IMR-90 (cell line): ENCODE measurements around the gene COMMD1. TPM values are rescaled to one million over a fixed set of nuclear protein-coding genes. Genes with fewer than 3 reads are reported as not detected.

ENCODE experiments used
- ATAC-seq: fragments of 200-7000 bp; cut with Tn5 transposase; 2 replicates; pipeline ENCODE4 v1.9.1; 2020; ENCODE audit warnings: low read depth, mild to moderate bottlenecking, moderate library complexity
- BruUV-seq: library from RNA; stranded (reverse); fragments of 400-500 nt; replicated peaks from 2 replicates; lab custom pipeline; 2021; lab: Mats Ljungman, UMichigan
- CTCF ChIA-PET: fragments of 300-600 bp; formaldehyde crosslinking; extraction: SDS; loops from one replicate; lab custom pipeline; 2021; ENCODE audit warnings: antibody characterized with exemption; lab: Yijun Ruan, JAX
- POLR2A ChIA-PET: fragments of 300-600 bp; sonication (Branson Sonifier 250); formaldehyde crosslinking; loops from one replicate; lab custom pipeline; 2022; ENCODE audit warnings: antibody characterized with exemption; ENCODE audit not compliant: unreplicated experiment; lab: Charles Lee
- DNase-seq: peaks from one replicate; pipeline ENCODE4 v3.0.0; 2013
- H2AFZ ChIP-seq: replicated peaks from 2 replicates; pipeline ENCODE3; 2013; ENCODE audit warnings: low read length, mild to moderate bottlenecking; ENCODE audit not compliant: poor library complexity
- H2AK5ac ChIP-seq: 2 replicates; pipeline ENCODE4 v1.6.1; 2013; ENCODE audit warnings: low read depth, low read length, inconsistent platforms
- H2AK9ac ChIP-seq: replicated peaks from 2 replicates; pipeline ENCODE3; 2013; ENCODE audit warnings: mild to moderate bottlenecking, low read depth, low read length, moderate library complexity; ENCODE audit not compliant: poor library complexity
- H2BK120ac ChIP-seq: 2 replicates; pipeline ENCODE4 v1.6.1; 2013; ENCODE audit warnings: low read depth, low read length, inconsistent platforms
- H2BK15ac ChIP-seq: 3 replicates; pipeline ENCODE4 v1.6.1; 2013; ENCODE audit warnings: low read depth, low read length, inconsistent platforms
- H2BK20ac ChIP-seq: 2 replicates; pipeline ENCODE4 v1.6.1; 2013; ENCODE audit warnings: low read depth, mild to moderate bottlenecking, inconsistent platforms, low read length, moderate library complexity
- H2BK5ac ChIP-seq: 2 replicates; pipeline ENCODE4 v1.6.1; 2013; ENCODE audit warnings: mild to moderate bottlenecking, low read depth, low read length, inconsistent platforms; ENCODE audit not compliant: poor library complexity, severe bottlenecking
- H3K14ac ChIP-seq: replicated peaks from 2 replicates; pipeline ENCODE4 v1.6.1; 2013; ENCODE audit warnings: low read depth, low read length, inconsistent platforms
- H3K18ac ChIP-seq: 2 replicates; pipeline ENCODE4 v1.6.1; 2013; ENCODE audit warnings: low read depth, low read length, control low read depth
- H3K23ac ChIP-seq: 2 replicates; pipeline ENCODE4 v1.6.1; 2013; ENCODE audit warnings: low read depth, low read length, inconsistent platforms
- H3K27ac ChIP-seq: 2 replicates; pipeline ENCODE4 v1.5.1; 2013; ENCODE audit warnings: mild to moderate bottlenecking, control low read depth, low read length; ENCODE audit not compliant: insufficient read depth
- H3K27me3 ChIP-seq: 2 replicates; pipeline ENCODE4 v1.6.1; 2013; ENCODE audit warnings: low read length; ENCODE audit not compliant: control insufficient read depth, insufficient read depth
- H3K36me3 ChIP-seq: 2 replicates; pipeline ENCODE4 v1.6.1; 2013; ENCODE audit warnings: low read length, mixed read lengths; ENCODE audit not compliant: control insufficient read depth, insufficient read depth
- H3K4ac ChIP-seq: 2 replicates; pipeline ENCODE4 v1.6.1; 2013; ENCODE audit warnings: low read depth, low read length, inconsistent platforms
- H3K4me1 ChIP-seq: 2 replicates; pipeline ENCODE4 v1.6.1; 2013; ENCODE audit warnings: low read length, mixed read lengths; ENCODE audit not compliant: control insufficient read depth, insufficient read depth
- H3K4me2 ChIP-seq: 2 replicates; pipeline ENCODE4 v1.6.1; 2013; ENCODE audit warnings: low read depth, mild to moderate bottlenecking, control low read depth, low read length, moderate library complexity
- H3K4me3 ChIP-seq: 2 replicates; pipeline ENCODE4 v1.5.1; 2013; ENCODE audit warnings: low read depth, mild to moderate bottlenecking, control low read depth, low read length, moderate library complexity; ENCODE audit not compliant: insufficient read depth
- H3K56ac ChIP-seq: 2 replicates; pipeline ENCODE4 v1.6.1; 2013; ENCODE audit warnings: low read length, inconsistent platforms; ENCODE audit not compliant: insufficient read depth; ENCODE audit errors: extremely low read depth
- H3K79me1 ChIP-seq, 2 experiments: 2 replicates each; pipeline ENCODE4 v1.6.1; 2013; ENCODE audit warnings: low read length in 2 of 2, inconsistent platforms in 1 of 2, low read depth in 1 of 2
- H3K9ac ChIP-seq: 2 replicates; pipeline ENCODE4 v1.6.1; 2013; ENCODE audit warnings: low read depth, low read length, control low read depth
- H3K9me1 ChIP-seq: 2 replicates; pipeline ENCODE4 v1.6.1; 2013; ENCODE audit warnings: low read length, inconsistent platforms; ENCODE audit not compliant: insufficient read depth
- H3K9me3 ChIP-seq: 2 replicates; pipeline ENCODE4 v1.6.1; 2013; ENCODE audit warnings: low read length; ENCODE audit not compliant: control insufficient read depth, insufficient read depth
- H4K20me1 ChIP-seq: 2 replicates; pipeline ENCODE4 v1.6.1; 2013; ENCODE audit warnings: low read length, inconsistent platforms; ENCODE audit not compliant: insufficient read depth
- H4K5ac ChIP-seq: 2 replicates; pipeline ENCODE4 v1.6.1; 2013; ENCODE audit warnings: mild to moderate bottlenecking, low read depth, low read length, control low read depth
- H4K8ac ChIP-seq, 2 experiments: 2 replicates each; pipeline ENCODE4 v1.6.1; 2013; ENCODE audit warnings: low read depth in 2 of 2, low read length in 2 of 2, control low read depth in 1 of 2, inconsistent platforms in 1 of 2
- H4K91ac ChIP-seq: 2 replicates; pipeline ENCODE4 v1.6.1; 2013; ENCODE audit warnings: low read depth, low read length, inconsistent platforms; ENCODE audit not compliant: insufficient read depth
- CEBPB ChIP-seq: IDR thresholded peaks from 2 replicates; pipeline ENCODE4 v1.6.1; 2012; ENCODE audit warnings: low read depth, low read length, improper control_type of control experiment
- FOS ChIP-seq: fragments of 150-350 bp; IDR thresholded peaks from 2 replicates; pipeline ENCODE4 v1.6.1; 2016; ENCODE audit warnings: low read depth, low read length
- MAFK ChIP-seq: IDR thresholded peaks from 2 replicates; pipeline ENCODE4 v1.6.1; 2012; ENCODE audit warnings: low read depth, low read length, improper control_type of control experiment
- MAZ ChIP-seq: IDR thresholded peaks from 2 replicates; pipeline ENCODE4 v1.6.1; 2012; ENCODE audit warnings: low read depth, mild to moderate bottlenecking, low read length, improper control_type of control experiment, moderate library complexity, borderline replicate concordance
- MXI1 ChIP-seq: IDR thresholded peaks from 2 replicates; pipeline ENCODE4 v1.6.1; 2012; ENCODE audit warnings: low read depth, mild to moderate bottlenecking, low read length, moderate library complexity, borderline replicate concordance
- NFE2L2 ChIP-seq: fragments of 150-350 bp; IDR thresholded peaks from 2 replicates; pipeline ENCODE4 v1.6.1; 2016; ENCODE audit warnings: low read depth, mild to moderate bottlenecking, low read length
- POLR2A ChIP-seq: IDR thresholded peaks from 2 replicates; pipeline ENCODE4 v1.6.1; 2012; ENCODE audit warnings: mild to moderate bottlenecking, low read depth, low read length
- RAD21 ChIP-seq: IDR thresholded peaks from 2 replicates; pipeline ENCODE4 v1.6.1; 2012; ENCODE audit warnings: low read length, improper control_type of control experiment
- RCOR1 ChIP-seq: IDR thresholded peaks from 2 replicates; pipeline ENCODE4 v1.6.1; 2012; ENCODE audit warnings: mild to moderate bottlenecking, low read length, improper control_type of control experiment; ENCODE audit not compliant: insufficient replicate concordance
- RFX5 ChIP-seq: IDR thresholded peaks from 2 replicates; pipeline ENCODE4 v1.8.0; 2012; ENCODE audit warnings: low read depth, mild to moderate bottlenecking, low read length, moderate library complexity
- SMC3 ChIP-seq: fragments of 150-350 bp; IDR thresholded peaks from 2 replicates; pipeline ENCODE4 v1.6.1; 2016; ENCODE audit warnings: low read depth, mild to moderate bottlenecking, antibody characterized with exemption, low read length, moderate library complexity
- USF2 ChIP-seq: fragments of 150-350 bp; IDR thresholded peaks from 2 replicates; pipeline ENCODE4 v1.6.1; 2017; ENCODE audit warnings: mild to moderate bottlenecking, antibody characterized with exemption, low read length, low read depth
- WGBS, 2 experiments: methylation state at CpG; one replicate each; pipeline versions ENCODE4 v1.1.5 to v1.1.7; 2013; ENCODE audit warnings: missing lambda C conversion rate in 2 of 2; ENCODE audit not compliant: insufficient read length in 1 of 2; ENCODE audit errors: extremely low coverage in 2 of 2; 5-methylcytosine and 5-hydroxymethylcytosine counted together
- dilution Hi-C: fragments of 300-500 bp; cut with HindIII; formaldehyde crosslinking; loops from one replicate; pipeline ENCODE4 v1.14.3; 2018; ENCODE audit warnings: low sequenced_read_pairs; ENCODE audit not compliant: unreplicated experiment
- in situ Hi-C: fragments of 300-500 bp; cut with MboI; formaldehyde crosslinking; loops from 3 replicates; pipeline ENCODE4 v1.14.3; 2019; ENCODE audit warnings: low sequenced_read_pairs, inconsistent platforms, mixed read lengths
- intact Hi-C: fragments of 100-400 bp; cut with micrococcal nuclease; formaldehyde crosslinking; loops from 2 replicates; pipeline ENCODE4 v1.10.0; 2022
- polyA plus RNA-seq, 3 experiments: library from polyadenylated mRNA; depleted of rRNA; stranded (reverse); fragments of >200 nt; gene quantifications; 2 replicates each; pipeline ENCODE4 v1.2.3, GENCODE V29; 2012; ENCODE audit warnings: low replicate concordance in 1 of 3
- total RNA-seq: library from RNA; depleted of rRNA; stranded (reverse); fragments of >200 nt; gene quantifications from 2 replicates; pipeline ENCODE4 v1.2.3, GENCODE V29; 2012
- TF ChIP-seq, protein P1 (sequence below): fragments of 150-350 bp; IDR thresholded peaks from 2 replicates; pipeline ENCODE4 v1.6.1; 2016; ENCODE audit warnings: low read depth, mild to moderate bottlenecking, low read length, moderate library complexity, borderline replicate concordance

COMMD1 gene
- total and polyA plus RNA-seq, 2 of the 4 experiments (the other 2 are of a cell fraction): 42.8 to 60.4 TPM

DNA sequence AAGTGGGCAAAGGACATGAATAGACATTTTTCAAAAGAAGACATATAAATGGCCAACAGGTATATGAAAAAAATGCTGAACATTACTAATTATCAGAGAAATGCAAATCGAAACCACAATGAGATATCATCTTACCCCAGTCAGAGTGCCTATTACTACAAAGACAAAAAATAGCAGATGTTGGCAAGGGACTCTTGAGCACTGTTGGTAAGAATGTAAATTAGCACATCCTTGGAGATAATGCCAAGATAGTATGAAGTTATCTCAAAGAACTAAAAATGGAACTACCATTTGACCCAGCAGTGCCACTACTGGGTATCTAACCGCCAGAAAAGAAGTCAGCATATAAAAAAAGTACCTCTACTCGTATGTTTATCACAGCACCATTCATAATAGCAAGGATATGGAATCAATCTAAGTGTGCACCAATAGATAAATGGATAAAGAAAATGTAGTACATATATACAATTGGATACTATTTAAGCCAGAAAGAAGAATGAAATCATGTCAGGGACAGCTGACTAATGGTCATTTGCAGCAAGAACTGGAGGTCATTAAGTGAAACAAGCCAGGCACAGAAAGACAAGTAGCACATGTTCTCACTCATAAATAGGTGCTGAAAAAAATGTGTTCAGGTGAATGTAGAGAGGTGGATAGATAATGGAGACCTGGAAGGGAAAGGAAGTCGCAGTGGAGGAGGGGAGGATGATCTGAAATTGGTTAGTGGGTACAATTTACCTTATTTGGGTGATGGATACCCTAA lies 148.7 kb downstream of the COMMD1 start:
- ChIA-PET POLR2A (no interaction called here), CTCF (no interaction called here)
- intact Hi-C loops (no loop called here), in situ Hi-C loops (no loop called here), dilution Hi-C loops (no loop called here)
- no peak overlapping the region for H4K91ac ChIP-seq
- no peak for TF ChIP-seq USF2
- TF ChIP-seq POLR2A: no peak
- no peak for TF ChIP-seq CEBPB
- TF ChIP-seq NFE2L2: no peak
- no peak for TF ChIP-seq RAD21
- no peak for TF ChIP-seq RFX5
- TF ChIP-seq SMC3: no peak
- TF ChIP-seq, protein P1, sequence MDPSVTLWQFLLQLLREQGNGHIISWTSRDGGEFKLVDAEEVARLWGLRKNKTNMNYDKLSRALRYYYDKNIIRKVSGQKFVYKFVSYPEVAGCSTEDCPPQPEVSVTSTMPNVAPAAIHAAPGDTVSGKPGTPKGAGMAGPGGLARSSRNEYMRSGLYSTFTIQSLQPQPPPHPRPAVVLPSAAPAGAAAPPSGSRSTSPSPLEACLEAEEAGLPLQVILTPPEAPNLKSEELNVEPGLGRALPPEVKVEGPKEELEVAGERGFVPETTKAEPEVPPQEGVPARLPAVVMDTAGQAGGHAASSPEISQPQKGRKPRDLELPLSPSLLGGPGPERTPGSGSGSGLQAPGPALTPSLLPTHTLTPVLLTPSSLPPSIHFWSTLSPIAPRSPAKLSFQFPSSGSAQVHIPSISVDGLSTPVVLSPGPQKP: no peak
- no peak for TF ChIP-seq MAZ
- no peak for TF ChIP-seq MXI1
- no peak for TF ChIP-seq MAFK
- no peak for TF ChIP-seq RCOR1
- no peak for TF ChIP-seq FOS
- no peak overlapping the region for H3K18ac ChIP-seq
- no peak overlapping the region for H2BK20ac ChIP-seq
- no peak overlapping the region for H3K4me2 ChIP-seq
- no peaks in the 10 kb centered on the region for H3K9me1 ChIP-seq
- H3K56ac ChIP-seq: no peak overlapping the region
- H3K9ac ChIP-seq: no peak overlapping the region
- H2AFZ ChIP-seq: no peak overlapping the region
- DNase-seq: no peak
- no peaks in the 10 kb centered on the region for H3K4me1 ChIP-seq
- no peak for ATAC-seq
- H3K4ac ChIP-seq: no peak overlapping the region
- no peak overlapping the region for H3K4me3 ChIP-seq
- H4K8ac ChIP-seq: no peak overlapping the region
- no peak overlapping the region for H3K23ac ChIP-seq
- H2BK15ac ChIP-seq: no peak overlapping the region
- no peak overlapping the region for H2BK5ac ChIP-seq
- no peak overlapping the region for H2AK5ac ChIP-seq
- H4K5ac ChIP-seq: no peak overlapping the region
- H4K20me1 ChIP-seq: no peaks in the 10 kb centered on the region
- H3K9me3 ChIP-seq: no peaks in the 10 kb centered on the region
- no CpG with 5 or more reads among the region's 4 CpGs for WGBS, 2 experiments
- no peak overlapping the region for H3K14ac ChIP-seq
- BruUV-seq: no TSS peak
- H3K79me1 ChIP-seq: no peaks in the 10 kb centered on the region
- H2AK9ac ChIP-seq: no peak overlapping the region
- H2BK120ac ChIP-seq: no peak overlapping the region
- no peaks in the 10 kb centered on the region for H3K27me3 ChIP-seq
- no peak overlapping the region for H3K27ac ChIP-seq
- no peaks in the 10 kb centered on the region for H3K36me3 ChIP-seq
